Forelimb muscle (tissue), 1 donor: Measurements from ENCODE around the gene PGC. TPM values are rescaled to one million over a fixed set of nuclear protein-coding genes. Genes with fewer than 3 reads are reported as not detected.

Experiments used
- DNase-seq: peaks from one replicate; pipeline ENCODE4 v3.0.0-alpha.2; 2013; ENCODE audit warnings: low read depth
- polyA plus RNA-seq: library from polyadenylated mRNA; unstranded; fragments of 120-200 nt; gene quantifications from one replicate; pipeline ENCODE4 v1.2.1, GENCODE V29; 2013; ENCODE audit not compliant: insufficient read length

The PGC gene
- polyA plus RNA-seq = not detected

- no peak for DNase-seq
These were observed at the start of gene PGC for GRCh38 chr6:41747256-41748101. TSS of gene PGC (minus strand) at chr6:41747397. CDS start at chr6:41747334, 63 bp downstream.

GRCh38 chr6:41796474-41796873, 49.3 kb upstream of the PGC start:
- DNase-seq = no peak

- DNase-seq = no peak
These were observed 44.8 kb upstream of the PGC start for GRCh38 chr6:41791984-41792383.

- no peak for DNase-seq
These were observed 44.1 kb upstream of the PGC start for GRCh38 chr6:41791305-41791704.

DNA sequence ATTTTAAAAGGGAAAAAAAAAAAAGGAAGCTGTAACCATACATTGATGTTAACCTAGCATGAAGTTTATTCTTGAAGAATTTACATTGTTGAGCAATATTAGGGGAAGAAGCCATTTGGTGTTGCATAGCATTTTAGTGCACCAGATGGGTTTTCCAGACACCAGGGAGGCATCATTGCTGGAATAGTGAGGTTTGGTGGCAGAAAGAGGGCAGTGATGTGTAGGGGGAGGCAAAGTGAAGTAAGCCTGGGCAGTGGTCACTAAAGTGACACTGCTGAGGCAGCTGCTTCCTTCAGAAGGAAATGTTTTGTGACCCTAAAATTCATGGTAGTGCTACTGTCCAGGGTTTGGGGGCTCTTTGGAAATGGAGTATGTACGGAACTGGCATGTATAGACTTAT, 42.8 kb upstream of the PGC start:
- DNase-seq = no peak

DNA sequence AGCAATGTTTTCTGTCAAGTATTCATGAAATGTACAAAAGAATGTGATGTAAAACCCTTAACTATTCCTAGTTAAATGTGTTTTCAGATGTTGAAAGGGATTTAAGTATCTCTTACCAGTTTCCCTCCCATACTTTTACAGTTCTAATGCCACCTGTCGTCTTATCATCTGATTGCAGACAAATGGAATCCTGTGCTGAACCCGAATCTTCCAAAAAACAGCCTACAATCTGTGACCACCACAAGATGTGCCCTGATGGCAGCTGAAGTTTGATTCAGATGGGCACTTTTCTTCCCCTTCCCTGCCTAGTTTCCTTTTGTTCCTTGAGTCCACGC, 42.2 kb upstream of the PGC start:
- no peak for DNase-seq

- DNase-seq = peak; percentile 88
These were observed 40.2 kb upstream of the PGC start, which contains the start of gene TOMM6 for GRCh38 chr6:41787219-41787917. TSS of gene TOMM6 (plus strand) at chr6:41787694. CDS start at chr6:41787698, 4 bp downstream.

DNA sequence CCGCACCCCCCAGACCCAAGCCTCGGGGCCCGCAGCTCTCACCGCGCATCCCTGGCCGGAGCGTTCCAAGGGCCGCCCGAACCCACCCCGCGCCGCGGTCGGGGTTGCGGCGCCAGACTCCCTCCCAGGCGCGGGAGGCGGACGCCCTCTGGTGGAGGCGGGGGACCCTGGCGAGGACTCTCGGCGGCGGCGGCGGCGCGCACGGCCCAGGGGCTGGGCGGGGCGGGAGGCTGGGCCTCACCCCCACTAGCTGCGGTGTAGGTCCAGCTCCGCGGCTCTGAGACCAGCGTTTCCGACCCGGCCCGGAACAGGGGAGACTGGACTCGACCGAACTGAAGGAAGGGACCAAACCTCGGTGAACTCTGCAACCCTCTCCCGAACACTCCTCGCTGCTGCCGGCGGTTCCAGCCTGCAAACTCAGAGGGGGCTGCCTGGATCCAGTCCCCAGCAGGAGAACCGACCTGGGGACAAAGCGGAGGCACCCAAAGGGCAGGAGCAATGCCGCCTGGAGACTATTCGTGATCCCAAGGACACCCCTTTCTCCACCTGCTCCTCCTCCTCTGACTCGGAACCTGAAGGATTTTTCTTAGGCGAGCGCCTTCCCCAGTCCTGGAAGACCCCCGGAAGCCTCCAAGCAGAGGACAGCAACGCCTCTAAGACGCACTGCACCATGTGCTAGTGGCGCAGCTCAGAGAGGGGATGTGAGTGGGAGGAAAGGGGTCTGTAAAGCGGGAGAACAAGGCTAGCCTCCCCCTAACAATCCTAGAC, 39.4 kb upstream of the PGC start:
- no peak for DNase-seq

DNA sequence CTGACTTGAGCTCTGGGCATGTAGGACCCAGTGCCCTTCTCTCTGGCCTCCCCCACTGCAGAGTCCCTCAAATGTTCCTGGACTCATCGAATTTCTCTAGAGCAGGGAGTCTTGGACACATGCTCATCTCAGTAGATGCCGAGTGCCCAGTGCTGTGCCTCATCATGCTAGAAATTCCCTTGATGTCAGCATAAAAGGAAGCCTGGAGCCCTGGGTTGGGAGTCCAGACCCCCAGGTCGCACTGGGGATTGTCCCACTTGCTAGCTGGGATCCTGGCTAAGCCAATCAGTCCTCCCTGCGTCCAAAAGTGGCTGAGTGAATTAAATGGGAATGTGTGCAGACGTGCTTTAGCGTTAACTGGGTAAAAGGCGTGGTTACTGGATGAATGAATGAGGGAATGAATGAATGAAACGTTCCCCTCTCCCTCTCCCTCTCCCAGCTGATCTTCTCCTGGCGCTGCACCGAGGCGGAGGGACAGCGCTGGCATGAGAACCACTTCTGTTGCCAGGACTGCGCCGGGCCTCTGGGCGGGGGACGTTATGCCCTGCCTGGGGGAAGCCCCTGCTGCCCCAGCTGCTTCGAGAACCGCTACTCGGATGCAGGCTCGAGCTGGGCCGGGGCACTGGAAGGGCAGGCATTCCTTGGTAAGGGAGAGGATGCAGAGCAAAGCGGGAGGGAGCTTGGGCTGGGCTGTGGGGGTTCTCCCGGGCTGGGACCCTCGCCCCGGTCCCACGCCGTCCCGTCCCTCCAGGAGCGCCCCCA, 38.7 kb upstream of the PGC start:
- no peak for DNase-seq

DNA sequence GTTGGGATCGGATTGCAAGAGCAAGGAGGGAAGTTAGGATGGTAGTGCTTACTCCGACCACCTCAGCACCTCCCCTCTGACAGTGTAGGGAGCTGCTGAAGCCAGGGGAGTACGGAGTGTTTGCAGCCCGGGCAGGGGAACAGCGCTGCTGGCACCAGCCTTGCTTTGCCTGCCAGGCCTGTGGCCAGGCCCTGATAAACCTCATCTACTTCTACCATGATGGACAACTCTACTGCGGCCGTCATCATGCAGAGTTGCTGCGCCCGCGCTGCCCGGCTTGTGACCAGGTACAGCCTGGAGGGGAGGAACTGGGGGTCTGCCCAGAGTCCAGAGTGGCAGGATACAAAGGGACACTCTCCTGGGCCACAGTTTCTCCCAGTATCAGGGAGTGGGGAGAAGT, 38.1 kb upstream of the PGC start:
- no peak for DNase-seq

GRCh38 chr6:41784581-41785171, 37.5 kb upstream of the PGC start:
- DNase-seq = no peak

- no peak for DNase-seq
These were observed 36.0 kb upstream of the PGC start for GRCh38 chr6:41783106-41783780.

- DNase-seq = no peak
These were observed 34.2 kb upstream of the PGC start for GRCh38 chr6:41781366-41781730.

- no peak for DNase-seq
These were observed 33.6 kb upstream of the PGC start, which contains the start of gene PRICKLE4 for GRCh38 chr6:41780551-41781365. TSS of gene PRICKLE4 (plus strand) at chr6:41780782. CDS start at chr6:41783474, 2,692 bp downstream.

- peak; percentile 87 for DNase-seq
These were observed 32.8 kb upstream of the PGC start, which contains the start of gene FRS3 for GRCh38 chr6:41779788-41780550. TSS of gene FRS3 (minus strand) at chr6:41779900. CDS start at chr6:41776987, 2,913 bp downstream.

DNA sequence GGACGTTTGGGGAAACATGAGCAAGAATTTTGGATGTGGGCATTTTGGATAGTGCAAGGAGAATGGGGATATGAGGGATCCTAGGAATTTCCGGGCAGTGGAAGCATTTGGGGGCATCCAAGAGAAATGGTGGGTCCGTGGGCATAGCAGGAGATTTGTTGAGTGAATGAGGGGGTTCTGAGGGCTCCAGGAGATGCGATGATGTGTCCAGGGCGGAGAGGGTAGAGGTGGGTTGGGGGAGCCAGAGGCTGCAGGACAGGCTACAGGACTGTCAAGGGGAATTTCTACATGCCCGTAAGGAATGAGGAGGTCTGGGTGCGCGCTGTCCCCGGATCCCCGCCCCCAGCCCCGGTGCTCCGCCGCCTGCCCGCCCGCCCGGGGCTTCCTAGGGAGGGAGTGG, 32.1 kb upstream of the PGC start:
- DNase-seq = no peak

DNA sequence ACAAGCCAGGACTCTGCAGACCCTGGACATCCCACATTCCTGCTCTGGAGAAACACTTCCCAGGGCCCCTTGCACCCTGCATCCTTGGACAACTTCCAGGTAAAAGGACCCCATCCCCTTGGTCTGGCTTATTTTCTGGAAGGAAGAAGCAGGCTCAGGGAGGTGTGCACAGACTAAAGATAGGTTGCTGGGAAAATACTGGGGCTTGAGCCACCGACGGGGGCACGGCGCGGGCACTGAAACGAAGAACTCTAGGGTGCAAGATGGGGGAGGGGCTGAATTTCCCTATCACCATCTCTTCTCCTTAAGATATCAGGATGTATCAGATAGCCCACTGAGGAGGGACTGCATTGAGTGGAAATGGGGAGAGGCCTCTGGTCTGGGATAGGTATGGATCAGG, 31.7 kb upstream of the PGC start:
- DNase-seq = no peak

DNA sequence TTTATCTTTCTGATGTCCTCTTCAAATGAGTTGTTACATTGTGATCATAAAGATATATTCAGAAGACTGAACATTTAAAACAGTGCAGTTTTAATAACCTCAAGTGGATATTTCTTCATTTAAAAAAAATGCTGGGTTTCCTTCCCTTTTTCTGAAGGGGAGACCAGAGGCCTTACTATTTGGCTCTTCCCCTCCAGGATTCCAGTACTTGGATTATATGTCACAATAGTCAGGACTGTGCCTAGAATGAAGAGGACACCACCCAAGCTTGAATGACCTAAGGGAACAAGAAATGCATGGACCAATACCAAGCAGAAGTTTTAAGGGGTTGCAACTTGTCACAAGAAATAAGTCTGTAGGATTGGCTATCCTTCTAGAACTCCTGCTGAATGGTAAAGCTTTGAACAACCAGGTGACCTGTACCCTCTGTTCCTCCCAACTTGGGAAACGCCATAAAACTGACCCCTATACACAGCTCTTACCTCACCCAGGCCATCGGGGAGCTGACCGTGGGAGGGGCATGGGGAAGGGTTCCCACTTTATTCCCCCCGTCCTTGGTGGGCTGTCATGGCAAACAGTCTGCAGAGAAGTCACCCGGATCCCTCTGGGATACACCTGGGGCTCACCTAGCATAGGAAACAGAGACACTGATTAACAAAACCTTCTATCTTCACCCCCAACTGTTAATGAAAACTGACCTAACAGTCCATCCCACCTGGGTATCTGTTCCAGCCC, 30.5 kb upstream of the PGC start:
- no peak for DNase-seq
